Lung (tissue), 12 donors: ENCODE measurements around the gene CA10. TPM values are rescaled to one million over a fixed set of nuclear protein-coding genes. Genes with fewer than 3 reads are reported as not detected.

Experiments used
- ATAC-seq: fragments of 200-7000 bp; cut with Tn5 transposase; one replicate; pipeline ENCODE4 v1.9.1; 2020; ENCODE audit warnings: moderate number of reproducible peaks; ENCODE audit not compliant: insufficient read depth, low FRiP score
- DNase-seq, 3 donors: peaks; one replicate each; pipeline ENCODE4 v3.0.0-alpha.2; 2013 to 2017
- H3K27ac ChIP-seq, 2 donors: one replicate each; pipeline ENCODE4 v1.5.1; 2013; ENCODE audit warnings: mild to moderate bottlenecking in 2 of 2, moderate library complexity in 2 of 2, control low read depth in 1 of 2, inconsistent platforms in 1 of 2, low read depth in 1 of 2, low read length in 1 of 2
- H3K27me3 ChIP-seq, 3 donors: one replicate each; pipeline ENCODE4 v1.5.1; 2013; ENCODE audit warnings: low read length in 2 of 3; ENCODE audit not compliant: control insufficient read depth in 3 of 3, insufficient read depth in 3 of 3
- H3K36me3 ChIP-seq, 4 donors: one replicate each; pipeline ENCODE4 v1.5.1; 2013; ENCODE audit warnings: low read length in 4 of 4, mild to moderate bottlenecking in 1 of 4, moderate library complexity in 1 of 4; ENCODE audit not compliant: control insufficient read depth in 4 of 4, insufficient read depth in 4 of 4
- H3K4me1 ChIP-seq, 5 donors: one replicate each; pipeline ENCODE4 v1.5.1; 2013; ENCODE audit warnings: low read length in 5 of 5, mild to moderate bottlenecking in 2 of 5, moderate library complexity in 1 of 5; ENCODE audit not compliant: control insufficient read depth in 5 of 5, insufficient read depth in 5 of 5
- H3K4me3 ChIP-seq: one replicate; pipeline ENCODE4 v1.5.1; 2013; ENCODE audit warnings: mild to moderate bottlenecking, control low read depth, moderate library complexity
- H3K9ac ChIP-seq, 2 donors: one replicate each; pipeline ENCODE4 v1.5.1; 2013; ENCODE audit warnings: low read length in 2 of 2, control low read depth in 1 of 2; ENCODE audit not compliant: insufficient read depth in 1 of 2
- H3K9me3 ChIP-seq, 4 donors: one replicate each; pipeline ENCODE4 v1.5.1; 2013; ENCODE audit warnings: low read length in 3 of 4, mild to moderate bottlenecking in 1 of 4, moderate library complexity in 1 of 4; ENCODE audit not compliant: control insufficient read depth in 4 of 4, insufficient read depth in 3 of 4
- CTCF ChIP-seq: IDR thresholded peaks from 2 replicates; pipeline ENCODE4 v1.5.1; 2012; ENCODE audit warnings: mild to moderate bottlenecking; ENCODE audit errors: control extremely low read depth, extremely low read depth
- WGBS, 2 donors: extraction: QIAGEN DNeasy Blood & Tissue Kit; methylation state at CpG; one replicate each; pipeline ENCODE4 v1.1.7; 2013; 5-methylcytosine and 5-hydroxymethylcytosine counted together
- polyA plus RNA-seq, 2 donors: library from polyadenylated mRNA; stranded (reverse); fragments of 200-250 nt; gene quantifications; one replicate each; pipeline ENCODE4 v1.2.1, GENCODE V29; 2013
- total RNA-seq, 2 donors: library from RNA; depleted of rRNA in 1 of 2; stranded (reverse); fragments of >200 nt in 1 of 2; gene quantifications; one replicate each; pipeline ENCODE4 v1.2.1, GENCODE V29; 2014 to 2021
- donor health status: control.
- donor health status: control.
- donor health status: Bipolar disorder and iron deficiency.
- donor health status: healthy.
- donor health status: DM: yes; HTN: yes; CAD: no.

The CA10 gene
- total and polyA plus RNA-seq, 4 donors, result 0.04 to 0.17 TPM; not detected in 2

- DNase-seq, result no peak
- 66 to 68% methylated on average over 2 of the region's 2 CpGs for WGBS, 2 donors
- Histone ChIP-seq H3K9me3 (no peaks in the 10 kb centered on the region), H3K9ac (no peak overlapping the region), H3K4me3 (no peak overlapping the region), H3K27ac (no peak overlapping the region), H3K27me3 (no peaks in the 10 kb centered on the region), H3K4me1 (no peaks in the 10 kb centered on the region), H3K36me3 (no peaks in the 10 kb centered on the region)
- no peak for ATAC-seq
- TF ChIP-seq CTCF, result no peak
Measured at GRCh38 chr17:52128721-52129120, 29.8 kb downstream of the CA10 start.

- no peak overlapping the region for H3K9ac ChIP-seq
- peaks cover 0 to 1% (median 0%) of the 10 kb centered on the region in 4 donors for H3K9me3 ChIP-seq
- WGBS, 2 donors, result 83 to 85% methylated on average over 7 of the region's 7 CpGs
- H3K27me3 ChIP-seq, result no peaks in the 10 kb centered on the region
- H3K4me3 ChIP-seq, result no peak overlapping the region
- H3K27ac ChIP-seq, result no peak overlapping the region
- H3K4me1 ChIP-seq, result no peaks in the 10 kb centered on the region
- DNase-seq, result no peak
- ATAC-seq, result no peak
- no peaks in the 10 kb centered on the region for H3K36me3 ChIP-seq
- no peak for TF ChIP-seq CTCF
Measured at GRCh38 chr17:52124993-52125392, 33.5 kb downstream of the CA10 start.

GRCh38 chr17:52124561-52124960 lies 34.0 kb downstream of the CA10 start:
- Histone ChIP-seq H3K36me3 (no peaks in the 10 kb centered on the region), H3K9ac (no peak overlapping the region), H3K4me3 (no peak overlapping the region), H3K27ac (no peak overlapping the region), H3K4me1 (no peaks in the 10 kb centered on the region), H3K27me3 (no peaks in the 10 kb centered on the region), H3K9me3 (peaks cover 0 to 1% (median 0%) of the 10 kb centered on the region in 4 donors)
- no peak for DNase-seq
- ATAC-seq, result no peak
- TF ChIP-seq CTCF, result no peak

- TF ChIP-seq CTCF, result no peak
- 78 to 83% methylated on average over 2 of the region's 2 CpGs for WGBS, 2 donors
- Histone ChIP-seq H3K36me3 (no peaks in the 10 kb centered on the region), H3K4me1 (no peaks in the 10 kb centered on the region), H3K9me3 (peaks cover 0 to 5% (median 0%) of the 10 kb centered on the region in 4 donors), H3K27me3 (no peaks in the 10 kb centered on the region), H3K4me3 (no peak overlapping the region), H3K27ac (no peak overlapping the region), H3K9ac (no peak overlapping the region)
- DNase-seq (no peak), ATAC-seq (no peak)
Measured at GRCh38 chr17:52120465-52120864, 38.0 kb downstream of the CA10 start.
